Endothelial cell of umbilical vein (primary cell): Measurements from ENCODE around the gene ALG12. TPM values are rescaled to one million over a fixed set of nuclear protein-coding genes. Genes with fewer than 3 reads are reported as not detected.

Experiments used
- BruUV-seq: library from RNA; stranded (reverse); fragments of 400-500 nt; replicated peaks from 2 replicates; lab custom pipeline; 2021; lab: Mats Ljungman, UMichigan
- CTCF ChIA-PET: fragments of 300-600, 350-600 bp; sonication (Branson Sonifier 250); formaldehyde crosslinking; loops from one replicate; lab custom pipeline; 2021; ENCODE audit warnings: antibody characterized with exemption, inconsistent platforms; lab: Charles Lee
- POLR2A ChIA-PET: fragments of 300-600, 350-600 bp; sonication (Branson Sonifier 250); formaldehyde crosslinking; loops from one replicate; lab custom pipeline; 2021; ENCODE audit warnings: antibody characterized with exemption, inconsistent platforms; lab: Charles Lee
- DNase-seq: peaks from one replicate; pipeline ENCODE4 v3.0.0-alpha.2; 2011; ENCODE audit warnings: low read depth, low spot score
- FAIRE-seq: peaks from 2 replicates; lab custom pipeline; 2011; peaks lifted over from hg19 to GRCh38; lab: Jason Lieb, UNC
- H2AFZ ChIP-seq: 2 replicates; pipeline ENCODE4 v1.6.0; 2012; ENCODE audit warnings: low read depth, low read length, control low read depth, inconsistent platforms
- H3K27ac ChIP-seq: 2 replicates; pipeline ENCODE4 v1.5.1; 2011; ENCODE audit warnings: low read depth, mild to moderate bottlenecking, control low read depth, low read length, moderate library complexity; ENCODE audit not compliant: insufficient read depth
- H3K27me3 ChIP-seq, 2 experiments: 2 replicates each; pipeline versions ENCODE4 v1.6.0 to v1.6.1; 2011; ENCODE audit warnings: low read length in 2 of 2, mixed read lengths in 1 of 2; ENCODE audit not compliant: control insufficient read depth in 2 of 2, insufficient read depth in 2 of 2
- H3K36me3 ChIP-seq, 2 experiments: 2 replicates in 1 of 2; 3 replicates in 1 of 2; pipeline ENCODE4 v1.5.1; 2011; ENCODE audit warnings: low read length in 2 of 2, mild to moderate bottlenecking in 1 of 2, moderate library complexity in 1 of 2; ENCODE audit not compliant: control insufficient read depth in 2 of 2, insufficient read depth in 2 of 2; ENCODE audit errors: extremely low read depth in 1 of 2
- H3K4me1 ChIP-seq: 3 replicates; pipeline ENCODE4 v1.5.1; 2011; ENCODE audit warnings: mild to moderate bottlenecking, low read length; ENCODE audit not compliant: control insufficient read depth, insufficient read depth; ENCODE audit errors: extremely low read depth
- H3K4me2 ChIP-seq: 2 replicates; pipeline ENCODE4 v1.6.1; 2011; ENCODE audit warnings: low read length, control low read depth, mixed read lengths; ENCODE audit not compliant: insufficient read depth
- H3K4me3 ChIP-seq, 3 experiments: fragments of 200-600 bp in 1 of 3; sonication (generic), shearing (Covaris generic) in 1 of 3; replicated peaks in 1 of 3; 2 replicates each; pipeline ENCODE4 v1.5.1; 2011 to 2016; ENCODE audit warnings: control low read depth in 3 of 3, low read length in 3 of 3, mild to moderate bottlenecking in 2 of 3, inconsistent platforms in 1 of 3, low read depth in 1 of 3, moderate library complexity in 1 of 3; ENCODE audit not compliant: insufficient read depth in 1 of 3
- H3K79me2 ChIP-seq: 2 replicates; pipeline ENCODE4 v1.6.0; 2012; ENCODE audit warnings: low read length, inconsistent platforms; ENCODE audit not compliant: control insufficient read depth, insufficient read depth
- H3K9ac ChIP-seq: replicated peaks from 2 replicates; pipeline ENCODE3; 2011; ENCODE audit warnings: low read length, control low read depth; ENCODE audit not compliant: insufficient read depth; ENCODE audit errors: extremely low read depth
- H3K9me1 ChIP-seq: replicated peaks from 3 replicates; pipeline ENCODE4 v1.6.0; 2011; ENCODE audit warnings: mild to moderate bottlenecking, low read length; ENCODE audit not compliant: control insufficient read depth, insufficient read depth; ENCODE audit errors: extremely low read depth
- H3K9me3 ChIP-seq: replicated peaks from 2 replicates; pipeline ENCODE4 v1.5.1; 2012; ENCODE audit warnings: low read length, inconsistent platforms; ENCODE audit not compliant: control insufficient read depth, insufficient read depth
- H4K20me1 ChIP-seq: replicated peaks from 2 replicates; pipeline ENCODE3; 2011; ENCODE audit warnings: mild to moderate bottlenecking, low read length; ENCODE audit not compliant: control insufficient read depth, insufficient read depth; ENCODE audit errors: extremely low read depth
- EZH2 ChIP-seq: IDR thresholded peaks from 2 replicates; pipeline ENCODE4 v1.6.1; 2012; ENCODE audit warnings: borderline replicate concordance, low read depth, mild to moderate bottlenecking, moderate library complexity, low read length, inconsistent platforms; ENCODE audit not compliant: severe bottlenecking
- FOS ChIP-seq: IDR thresholded peaks from 2 replicates; pipeline ENCODE4 v1.6.1; 2011; ENCODE audit warnings: mild to moderate bottlenecking, low read length, moderate library complexity, borderline replicate concordance; ENCODE audit not compliant: insufficient read depth
- GATA2 ChIP-seq: IDR thresholded peaks from 2 replicates; pipeline ENCODE4 v1.7.0; 2011; ENCODE audit warnings: low read depth, mild to moderate bottlenecking, moderate library complexity, mixed read lengths, low read length; ENCODE audit not compliant: insufficient read length, insufficient read depth
- JUN ChIP-seq: IDR thresholded peaks from 2 replicates; pipeline ENCODE4 v1.6.1; 2011; ENCODE audit warnings: borderline replicate concordance, low read depth; ENCODE audit not compliant: insufficient read length, insufficient read depth
- MYC ChIP-seq: IDR thresholded peaks from one replicate; pipeline ENCODE4 v1.6.1; 2011; ENCODE audit warnings: mild to moderate bottlenecking, low read depth, low read length
- POLR2A ChIP-seq: IDR thresholded peaks from 2 replicates; pipeline ENCODE4 v1.6.1; 2012; ENCODE audit warnings: low read depth, mild to moderate bottlenecking, control low read depth, low read length
- POLR2AphosphoS5 ChIP-seq: IDR thresholded peaks from 2 replicates; pipeline ENCODE4 v1.6.1; 2012; ENCODE audit warnings: low read depth, mild to moderate bottlenecking, control low read depth, low read length, moderate library complexity; ENCODE audit not compliant: insufficient read depth
- dilution Hi-C: fragments of 300-500 bp; cut with MboI; formaldehyde crosslinking; loops from one replicate; pipeline ENCODE4 v1.15.0; 2019; ENCODE audit warnings: low sequenced_read_pairs; ENCODE audit not compliant: extremely low pct_ligation_motif_present
- intact Hi-C: fragments of 100-400 bp; cut with micrococcal nuclease; formaldehyde crosslinking; loops from one replicate; pipeline ENCODE4 v1.10.0; 2022
- polyA plus RNA-seq, 4 experiments: library from polyadenylated mRNA; depleted of rRNA in 3 of 4; stranded (reverse) in 3 of 4; unstranded in 1 of 4; fragments of >200 nt; gene quantifications; 2 replicates each; pipeline versions ENCODE4 v1.2.1 to v1.2.3, GENCODE V29; 2011 to 2012; ENCODE audit warnings: missing spikeins in 1 of 4
- total RNA-seq: library from RNA; stranded (reverse); gene quantifications from 2 replicates; pipeline ENCODE4 v1.2.3, GENCODE V29; 2021
- TF ChIP-seq, protein P1 (sequence below): IDR thresholded peaks from 2 replicates; pipeline ENCODE4 v1.6.1; 2011; ENCODE audit not compliant: insufficient read depth, insufficient read length
- TF ChIP-seq, protein P2 (sequence below), 2 donors: IDR thresholded peaks; 1 replicate in 1 of 2; 2 replicates in 1 of 2; pipeline ENCODE4 v1.5.1; 2011; ENCODE audit warnings: low read length in 2 of 2, mild to moderate bottlenecking in 2 of 2, moderate library complexity in 2 of 2, control low read depth in 1 of 2, inconsistent platforms in 1 of 2, low read depth in 1 of 2; ENCODE audit not compliant: insufficient read depth in 1 of 2; ENCODE audit errors: extremely low read depth in 1 of 2

ALG12 gene
- total and polyA plus RNA-seq, 2 donors (not counting 3 experiments of a cell fraction or from before 2014, with no cell fraction given), result 14.6 to 18.0 TPM

- no TSS peak for BruUV-seq
- Histone ChIP-seq H3K4me2 (no peak overlapping the region), H3K36me3 (no peaks in the 10 kb centered on the region), H3K27ac (no peak overlapping the region), H4K20me1 (no peaks in the 10 kb centered on the region), H3K9ac (no peak overlapping the region), H3K4me3 (no peak overlapping the region), H3K9me1 (no peaks in the 10 kb centered on the region), H3K4me1 (peaks cover 4% of the 10 kb centered on the region), H3K9me3 (no peaks in the 10 kb centered on the region), H3K79me2 (no peaks in the 10 kb centered on the region), H3K27me3 (no peaks in the 10 kb centered on the region), H2AFZ (no peak overlapping the region)
- TF ChIP-seq MYC (no peak), EZH2 (no peak), JUN (no peak), POLR2AphosphoS5 (no peak), GATA2 (no peak), POLR2A (no peak), FOS (no peak)
- TF ChIP-seq, protein P1, sequence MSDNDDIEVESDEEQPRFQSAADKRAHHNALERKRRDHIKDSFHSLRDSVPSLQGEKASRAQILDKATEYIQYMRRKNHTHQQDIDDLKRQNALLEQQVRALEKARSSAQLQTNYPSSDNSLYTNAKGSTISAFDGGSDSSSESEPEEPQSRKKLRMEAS, result no peak
- TF ChIP-seq, protein P2, sequence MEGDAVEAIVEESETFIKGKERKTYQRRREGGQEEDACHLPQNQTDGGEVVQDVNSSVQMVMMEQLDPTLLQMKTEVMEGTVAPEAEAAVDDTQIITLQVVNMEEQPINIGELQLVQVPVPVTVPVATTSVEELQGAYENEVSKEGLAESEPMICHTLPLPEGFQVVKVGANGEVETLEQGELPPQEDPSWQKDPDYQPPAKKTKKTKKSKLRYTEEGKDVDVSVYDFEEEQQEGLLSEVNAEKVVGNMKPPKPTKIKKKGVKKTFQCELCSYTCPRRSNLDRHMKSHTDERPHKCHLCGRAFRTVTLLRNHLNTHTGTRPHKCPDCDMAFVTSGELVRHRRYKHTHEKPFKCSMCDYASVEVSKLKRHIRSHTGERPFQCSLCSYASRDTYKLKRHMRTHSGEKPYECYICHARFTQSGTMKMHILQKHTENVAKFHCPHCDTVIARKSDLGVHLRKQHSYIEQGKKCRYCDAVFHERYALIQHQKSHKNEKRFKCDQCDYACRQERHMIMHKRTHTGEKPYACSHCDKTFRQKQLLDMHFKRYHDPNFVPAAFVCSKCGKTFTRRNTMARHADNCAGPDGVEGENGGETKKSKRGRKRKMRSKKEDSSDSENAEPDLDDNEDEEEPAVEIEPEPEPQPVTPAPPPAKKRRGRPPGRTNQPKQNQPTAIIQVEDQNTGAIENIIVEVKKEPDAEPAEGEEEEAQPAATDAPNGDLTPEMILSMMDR (IDR thresholded peaks at IDR 0.05; ENCODE audit: extremely low read depth in 1 of 2, insufficient read depth in 1 of 2, low read depth in 1 of 2, low read length in 2 of 2), result no peak
- no peak for DNase-seq
- dilution Hi-C loops (no loop called here), intact Hi-C loops (no loop called here)
- FAIRE-seq, result no peak
- CTCF ChIA-PET, result interaction anchor here (0.9 to 1.0 kb wide), 2 partner anchors 8 to 9 kb away, joined by 3 read pairs; no protein-coding TSS in a partner anchor
- POLR2A ChIA-PET, result no interaction called here
These were observed 25.6 kb upstream of the ALG12 start for GRCh38 chr22:49943771-49944398.
